Erythroblast (primary cell): ENCODE results near the gene LYRM1.

Experiments used
- GATA1 ChIP-seq: IDR thresholded peaks from 2 replicates; pipeline ENCODE4 v1.6.1; 2011; ENCODE audit warnings: low read depth, mild to moderate bottlenecking, control low read depth, low read length, moderate library complexity
- POLR2A ChIP-seq: IDR thresholded peaks from 2 replicates; pipeline ENCODE4 v1.6.1; 2011; ENCODE audit warnings: mild to moderate bottlenecking, low read length

DNA sequence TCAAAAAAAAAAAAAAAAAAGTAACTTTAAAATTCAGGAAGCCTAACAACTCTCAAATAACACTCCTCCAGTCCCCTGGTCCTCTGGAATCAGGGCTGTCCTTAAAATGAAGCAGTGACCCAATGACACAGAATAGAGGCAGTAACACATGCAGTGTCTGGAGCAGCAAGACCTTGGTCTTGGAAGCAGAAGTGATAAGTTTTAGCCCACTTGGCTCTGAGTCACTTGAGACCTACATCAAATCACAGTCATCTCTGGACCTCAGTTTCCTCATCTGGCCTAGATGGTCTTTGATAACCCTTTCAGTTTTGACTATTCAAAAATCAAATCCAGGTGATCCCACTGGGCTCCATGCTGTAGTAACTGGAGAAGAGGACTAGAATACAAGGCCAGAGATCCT lies 39.0 kb downstream of the LYRM1 start:
- no peak for TF ChIP-seq POLR2A
- TF ChIP-seq GATA1, result no peak
